H7 (cell line): ENCODE data around the gene PATJ. TPM values are rescaled to one million over a fixed set of nuclear protein-coding genes. Genes with fewer than 3 reads are reported as not detected.
"Not testable (repeated sequence)": the region's sequence is repeated elsewhere in the genome, so short reads cannot be mapped to it uniquely, and the experiment has no call there.

ENCODE experiments used
- DNase-seq: peaks from one replicate; pipeline ENCODE4 v3.0.0; 2012
- H3K27me3 ChIP-seq: 2 replicates; pipeline ENCODE4 v1.6.0; 2011; ENCODE audit warnings: mild to moderate bottlenecking, low read length; ENCODE audit not compliant: control insufficient read depth, insufficient read depth
- H3K36me3 ChIP-seq: replicated peaks from 2 replicates; pipeline ENCODE4 v1.5.1; 2011; ENCODE audit warnings: low read length; ENCODE audit not compliant: control insufficient read depth, insufficient read depth
- H3K4me3 ChIP-seq: 2 replicates; pipeline ENCODE4 v1.5.1; 2011; ENCODE audit warnings: low read depth, mild to moderate bottlenecking, control low read depth, low read length, moderate library complexity; ENCODE audit not compliant: insufficient read depth
- total RNA-seq: library from RNA; depleted of rRNA; stranded (reverse); fragments of >200 nt; shearing (Covaris generic); gene quantifications from 2 replicates; pipeline ENCODE4 v1.2.3, GENCODE V29; 2014

PATJ gene
- total RNA-seq, 1 experiment from 2014 or later = 15.8 TPM

- H3K36me3 ChIP-seq = no peaks in the 10 kb centered on the region; the same call in none of the 2 replicates
- no peaks in the 10 kb centered on the region for H3K27me3 ChIP-seq
- no peak overlapping the region for H3K4me3 ChIP-seq
- no peak for DNase-seq
Measured at GRCh38 chr1:61907102-61907501, 164.8 kb downstream of the PATJ start.

- H3K36me3 ChIP-seq = no peaks in the 10 kb centered on the region; the same call in none of the 2 replicates
- no peak overlapping the region for H3K4me3 ChIP-seq
- no peak for DNase-seq
- no peaks in the 10 kb centered on the region for H3K27me3 ChIP-seq
Measured at GRCh38 chr1:61910035-61910434, 167.8 kb downstream of the PATJ start.

- Histone ChIP-seq H3K4me3 (no peak overlapping the region), H3K27me3 (no peaks in the 10 kb centered on the region), H3K36me3 (no peaks in the 10 kb centered on the region; the same call in 1 of the 2 replicates)
- no peak for DNase-seq
Measured at GRCh38 chr1:61914823-61915482, 172.7 kb downstream of the PATJ start.

GRCh38 chr1:61921435-61921834, 179.2 kb downstream of the PATJ start:
- H3K27me3 ChIP-seq = no peaks in the 10 kb centered on the region
- DNase-seq = peak; percentile 10
- no peak overlapping the region for H3K4me3 ChIP-seq
- H3K36me3 ChIP-seq = no peaks in the 10 kb centered on the region

GRCh38 chr1:61922950-61923480, 180.7 kb downstream of the PATJ start:
- Histone ChIP-seq H3K36me3 (no peaks in the 10 kb centered on the region), H3K4me3 (no peak overlapping the region), H3K27me3 (no peaks in the 10 kb centered on the region)
- no peak for DNase-seq

- H3K4me3 ChIP-seq = no peak overlapping the region
- H3K27me3 ChIP-seq = no peaks in the 10 kb centered on the region
- no peak for DNase-seq
- H3K36me3 ChIP-seq = no peaks in the 10 kb centered on the region
Measured at GRCh38 chr1:61925591-61926298, 183.5 kb downstream of the PATJ start.

- H3K27me3 ChIP-seq = no peaks in the 10 kb centered on the region
- DNase-seq = no peak
- no peaks in the 10 kb centered on the region for H3K36me3 ChIP-seq
- H3K4me3 ChIP-seq = no peak overlapping the region
Measured at GRCh38 chr1:61926597-61926996, 184.3 kb downstream of the PATJ start.

GRCh38 chr1:61930116-61930645, 187.9 kb downstream of the PATJ start:
- no peak overlapping the region for H3K4me3 ChIP-seq
- no peaks in the 10 kb centered on the region for H3K27me3 ChIP-seq
- H3K36me3 ChIP-seq = no peaks in the 10 kb centered on the region; the same call in 1 of the 2 replicates
- no peak for DNase-seq

- no peak for DNase-seq
- Histone ChIP-seq H3K4me3 (no peak overlapping the region), H3K27me3 (no peaks in the 10 kb centered on the region), H3K36me3 (no peaks in the 10 kb centered on the region; the same call in 1 of the 2 replicates)
Measured at GRCh38 chr1:61931587-61932279, 189.5 kb downstream of the PATJ start.

GRCh38 chr1:61935516-61935915, 193.2 kb downstream of the PATJ start:
- no peak overlapping the region for H3K4me3 ChIP-seq
- no peaks in the 10 kb centered on the region; the same call in 1 of the 2 replicates for H3K36me3 ChIP-seq
- no peaks in the 10 kb centered on the region for H3K27me3 ChIP-seq
- DNase-seq = no peak

- DNase-seq = no peak
- no peaks in the 10 kb centered on the region; the same call in 1 of the 2 replicates for H3K36me3 ChIP-seq
- no peaks in the 10 kb centered on the region for H3K27me3 ChIP-seq
- H3K4me3 ChIP-seq = no peak overlapping the region
Measured at GRCh38 chr1:61936839-61937238, 194.6 kb downstream of the PATJ start.

GRCh38 chr1:61941794-61942193, 199.5 kb downstream of the PATJ start:
- no peak for DNase-seq
- no peaks in the 10 kb centered on the region for H3K36me3 ChIP-seq

GRCh38 chr1:61942856-61943255, 200.6 kb downstream of the PATJ start:
- H3K27me3 ChIP-seq = no peaks in the 10 kb centered on the region
- H3K36me3 ChIP-seq = no peaks in the 10 kb centered on the region
- H3K4me3 ChIP-seq = no peak overlapping the region
- DNase-seq = no peak

More at GRCh38 chr1:61941794-61942193, 199.5 kb downstream of the PATJ start:
- no peak overlapping the region for H3K4me3 ChIP-seq
- H3K27me3 ChIP-seq = no peaks in the 10 kb centered on the region

GRCh38 chr1:61948685-61949084, 206.4 kb downstream of the PATJ start:
- H3K27me3 ChIP-seq, H3K36me3 ChIP-seq, H3K4me3 ChIP-seq, DNase-seq: not testable (repeated sequence)
